TTC549 (cell line): ENCODE results near the gene TRMT11.
"Not testable (repeated sequence)": the region's sequence is repeated elsewhere in the genome, so short reads cannot be mapped to it uniquely, and the experiment has no call there.

Source experiments
- FAIRE-seq: peaks from 2 replicates; lab custom pipeline; 2012; peaks lifted over from hg19 to GRCh38; lab: Jason Lieb, UNC

The TRMT11 gene

DNA sequence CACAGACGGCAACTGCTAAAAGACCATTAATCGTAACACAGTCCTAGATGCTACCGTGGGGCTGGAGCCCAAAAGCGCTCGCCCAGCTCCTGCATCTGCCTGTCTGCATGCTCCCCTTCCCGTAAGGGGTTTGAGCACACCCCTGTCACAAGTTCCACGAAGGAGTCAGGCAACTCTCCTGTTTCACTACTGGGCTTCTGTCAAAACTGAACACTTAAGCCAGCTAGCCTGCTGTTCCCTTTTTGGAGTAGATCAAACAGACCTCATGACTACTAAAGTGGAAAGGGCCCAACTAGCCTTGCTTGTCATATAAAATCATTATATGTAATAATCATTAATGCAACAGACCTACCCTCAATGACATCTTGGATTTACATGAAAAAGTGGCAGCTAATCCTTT, 61.3 kb downstream of the TRMT11 start:
- no peak for FAIRE-seq

DNA sequence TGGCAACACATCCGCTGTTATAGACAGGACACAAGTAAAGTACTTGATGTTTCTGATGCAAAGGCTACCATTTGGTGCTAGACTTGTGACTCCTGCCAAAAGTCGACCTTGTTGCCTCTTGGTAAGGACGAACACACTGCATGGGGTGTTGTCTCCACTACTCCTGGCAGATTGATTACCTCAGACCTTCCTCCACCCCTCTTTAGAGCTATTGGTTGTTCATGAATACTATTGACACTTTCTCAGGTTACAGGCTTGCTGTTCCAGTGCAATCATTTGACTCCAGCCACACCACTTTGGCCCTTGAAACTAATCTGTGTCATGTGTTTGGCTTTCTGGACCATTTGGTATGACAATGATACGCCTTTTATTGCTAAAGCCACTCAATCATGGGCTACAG, 62.3 kb downstream of the TRMT11 start:
- no peak for FAIRE-seq

DNA sequence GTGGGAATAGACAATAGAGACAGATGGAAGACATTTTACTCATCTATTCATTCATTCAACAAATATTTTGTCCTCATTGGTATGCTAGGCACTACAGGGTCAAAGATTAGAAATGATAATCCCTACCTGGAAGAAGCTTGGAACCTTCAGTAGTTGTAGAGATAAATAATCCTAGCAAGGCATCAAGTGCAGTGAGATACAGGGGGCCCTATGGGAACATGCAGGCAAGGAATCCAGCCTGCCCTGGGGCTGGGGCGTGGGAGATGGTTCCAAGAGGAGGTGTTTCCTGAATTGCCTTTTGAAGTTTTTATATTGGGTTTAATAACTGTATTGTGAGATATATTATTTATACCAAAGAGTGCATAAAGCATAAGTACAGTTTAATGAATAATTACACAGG, 64.5 kb downstream of the TRMT11 start:
- no peak for FAIRE-seq

DNA sequence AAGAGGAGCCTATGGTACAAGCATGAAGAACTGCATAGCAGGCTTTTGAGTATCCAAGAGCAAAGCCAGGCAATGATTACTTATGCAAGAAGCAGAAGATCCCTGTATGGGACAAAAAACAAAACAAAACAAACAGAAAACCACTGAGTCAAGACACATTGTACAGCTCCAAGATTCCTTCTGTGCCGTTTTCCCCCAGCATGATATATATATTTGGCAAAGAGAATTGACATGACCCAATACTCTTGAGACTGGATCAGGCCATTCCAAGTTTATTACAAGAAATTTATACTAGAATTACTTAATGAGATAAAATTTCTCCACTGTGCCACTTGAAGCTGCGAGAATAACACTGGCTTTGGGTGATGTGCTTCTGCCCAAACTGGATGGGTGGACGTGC, 65.5 kb downstream of the TRMT11 start:
- no peak for FAIRE-seq

DNA sequence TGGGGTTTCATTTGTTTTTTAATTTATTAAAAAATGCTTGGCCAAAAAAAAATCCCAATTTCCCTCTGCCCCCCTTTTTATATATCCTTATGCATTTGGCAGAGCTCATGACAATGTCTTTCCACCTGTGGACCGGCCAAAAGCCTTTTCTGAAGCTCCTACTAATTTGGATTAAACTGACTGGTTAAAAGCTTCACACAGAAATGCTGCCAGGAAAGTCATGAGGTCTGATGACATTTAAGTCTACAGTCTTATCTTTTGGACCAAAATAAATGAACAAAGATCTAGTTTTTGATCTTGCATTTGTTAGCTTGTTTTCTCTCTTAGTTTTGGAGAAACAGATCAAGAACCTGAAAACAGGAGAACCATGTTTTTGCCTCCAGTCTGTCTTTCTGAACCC, 66.1 kb downstream of the TRMT11 start:
- no peak for FAIRE-seq

DNA sequence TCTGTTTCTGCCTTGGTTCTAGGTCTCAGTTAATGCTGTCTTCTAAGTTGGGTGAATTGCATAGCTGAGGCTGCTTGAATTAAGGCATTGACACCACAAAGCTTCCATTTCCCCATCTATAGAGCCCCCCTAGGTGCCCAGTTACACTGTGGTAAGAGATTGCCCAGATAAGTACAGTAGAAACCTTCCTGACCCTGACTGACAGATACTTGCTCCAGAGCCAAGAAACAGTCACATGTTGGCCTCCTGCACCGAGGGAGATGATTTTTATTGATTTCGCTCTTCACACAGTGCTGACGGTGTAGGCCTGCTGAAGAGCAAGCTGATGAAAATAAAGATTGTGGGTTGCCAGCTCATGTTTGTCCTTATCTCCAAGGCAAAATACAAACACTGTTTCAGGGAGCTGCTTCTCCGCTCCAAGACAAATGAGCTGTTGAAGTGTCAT, 67.9 kb downstream of the TRMT11 start:
- FAIRE-seq: no peak

DNA sequence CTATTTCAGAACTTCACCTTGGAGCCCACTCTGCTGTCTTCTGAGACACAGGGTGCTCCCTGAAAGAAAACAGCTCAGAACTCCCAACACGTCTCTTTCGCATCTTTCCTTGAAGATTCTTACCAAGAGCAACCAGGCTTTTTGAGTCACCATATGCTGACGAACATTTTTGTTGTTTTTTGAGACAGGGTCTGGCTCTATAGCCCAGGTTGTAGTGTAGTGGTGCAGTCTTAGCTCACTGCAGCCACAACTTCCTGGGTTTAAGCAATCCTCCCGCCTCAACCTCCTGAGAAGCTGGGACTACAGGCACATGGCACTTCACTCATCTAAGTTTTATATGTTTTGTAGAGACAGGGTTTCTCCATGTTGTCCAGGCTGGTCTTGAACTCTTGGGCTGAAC, 68.5 kb downstream of the TRMT11 start:
- FAIRE-seq: no peak

DNA sequence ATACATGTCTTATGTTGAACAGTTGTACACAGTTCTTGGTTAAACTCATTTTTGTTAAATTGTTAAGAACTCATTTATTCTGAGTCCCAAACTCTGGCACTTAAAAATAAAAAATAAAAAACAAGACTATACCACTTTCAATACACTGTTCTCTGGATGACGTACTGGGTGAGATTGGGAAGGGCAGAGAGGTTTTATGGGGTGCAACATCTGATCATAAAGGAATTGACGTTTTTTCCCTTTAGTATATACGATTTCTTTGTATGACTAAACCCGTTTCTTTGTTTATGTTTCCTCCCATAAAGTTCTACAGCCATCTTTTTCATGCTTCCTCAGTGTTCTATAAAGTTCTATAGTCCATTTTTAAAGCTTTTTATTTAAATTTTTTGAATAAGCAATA, 69.1 kb downstream of the TRMT11 start:
- FAIRE-seq: no peak

DNA sequence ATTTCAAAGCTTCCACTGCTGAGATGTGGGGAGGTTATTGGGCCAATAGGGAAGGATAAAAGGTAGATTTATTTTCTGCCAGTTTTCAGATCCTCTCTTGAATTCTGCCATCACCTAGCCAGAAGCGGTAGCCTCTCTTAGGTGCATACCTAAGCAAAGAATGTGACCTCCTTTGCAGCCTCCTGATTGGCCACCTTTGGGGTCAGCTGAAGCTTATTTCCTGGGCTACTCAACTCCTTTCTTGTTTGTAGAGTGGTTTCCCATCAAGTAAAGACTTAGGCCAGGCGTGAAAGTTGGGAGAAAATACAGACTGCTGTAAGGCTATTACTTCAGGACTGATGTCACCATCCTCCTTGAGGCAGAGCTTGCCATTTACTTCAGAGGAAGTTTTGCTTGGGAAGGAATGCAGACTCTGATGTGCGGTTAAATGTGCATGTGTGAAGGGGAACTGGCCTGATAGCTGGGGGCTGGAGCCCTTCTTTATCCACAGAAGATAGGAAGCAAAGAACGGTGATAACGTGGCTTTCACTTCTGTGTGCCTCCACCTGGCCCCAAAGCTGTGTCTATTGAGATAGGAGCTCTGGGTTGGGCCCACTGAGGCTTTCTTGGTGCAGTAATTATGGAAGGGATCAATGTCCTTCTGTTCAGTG, 70.1 kb downstream of the TRMT11 start:
- FAIRE-seq: no peak

DNA sequence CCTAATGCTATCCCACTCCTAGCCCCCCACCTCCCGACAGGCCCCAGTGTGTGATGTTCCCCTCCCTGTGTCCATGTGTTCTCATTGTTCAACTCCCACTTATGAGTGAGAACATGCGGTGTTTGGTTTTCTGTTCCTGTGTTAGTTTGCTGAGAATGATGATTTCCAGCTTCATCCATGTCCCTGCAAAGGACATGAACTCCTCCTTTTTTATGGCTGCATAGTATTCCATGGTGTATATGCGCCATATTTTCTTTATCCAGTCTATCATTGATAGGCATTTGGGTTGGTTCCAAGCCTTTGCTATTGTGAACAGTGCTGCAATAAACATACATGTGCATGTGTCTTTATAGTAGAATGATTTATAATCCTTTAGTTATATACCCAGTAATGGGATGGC, 71.7 kb downstream of the TRMT11 start:
- FAIRE-seq: not testable (repeated sequence)

DNA sequence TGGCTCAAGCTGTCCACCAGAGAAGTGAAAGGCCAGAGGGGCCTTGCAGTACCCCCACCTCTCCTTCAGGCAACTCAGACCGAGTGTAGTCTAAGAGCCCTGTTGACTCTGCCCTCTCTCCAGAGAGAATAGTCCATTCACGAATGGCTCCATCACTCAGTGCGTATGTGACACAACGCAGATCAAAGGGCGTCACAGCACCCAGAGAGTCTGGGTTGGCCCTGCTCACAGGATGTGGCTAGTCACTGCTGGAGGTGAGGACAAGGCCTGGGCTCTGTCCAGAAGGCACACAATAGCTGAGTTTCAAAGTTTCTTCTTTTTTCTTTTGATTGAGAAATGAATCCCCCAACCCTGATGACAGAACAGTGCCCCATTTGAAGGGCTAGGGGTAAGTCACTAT, 74.1 kb downstream of the TRMT11 start:
- no peak for FAIRE-seq

DNA sequence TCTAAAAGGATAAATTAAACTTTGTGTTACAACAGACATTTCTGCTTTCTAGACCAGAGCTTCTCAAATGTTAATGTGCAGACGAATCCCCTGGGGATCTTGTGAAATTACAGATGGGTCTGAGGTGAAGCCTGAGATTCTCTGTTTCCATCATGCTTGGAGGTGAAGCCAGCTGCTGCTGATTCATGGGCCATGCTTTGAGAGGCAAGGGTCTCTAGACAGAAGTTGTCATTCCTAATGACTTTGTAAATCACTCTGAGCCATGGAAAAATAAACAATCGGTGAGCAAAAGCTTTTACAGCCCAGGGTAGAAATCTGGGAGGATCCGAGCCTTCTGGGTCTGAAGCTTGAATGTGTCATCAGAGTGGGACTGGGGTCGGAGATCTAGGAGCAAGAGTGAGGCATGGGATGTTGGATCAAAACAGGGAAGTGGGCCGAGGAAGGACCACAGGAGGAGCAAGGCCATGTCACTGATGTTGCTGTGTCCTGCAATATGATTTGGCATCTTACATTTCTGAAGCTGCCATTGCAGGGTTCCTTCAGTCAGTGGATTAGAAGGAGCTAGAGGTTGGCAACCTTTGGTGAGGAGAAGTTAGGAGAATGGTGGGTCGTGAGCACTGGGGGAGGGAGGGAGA, 77.3 kb downstream of the TRMT11 start:
- FAIRE-seq: no peak

DNA sequence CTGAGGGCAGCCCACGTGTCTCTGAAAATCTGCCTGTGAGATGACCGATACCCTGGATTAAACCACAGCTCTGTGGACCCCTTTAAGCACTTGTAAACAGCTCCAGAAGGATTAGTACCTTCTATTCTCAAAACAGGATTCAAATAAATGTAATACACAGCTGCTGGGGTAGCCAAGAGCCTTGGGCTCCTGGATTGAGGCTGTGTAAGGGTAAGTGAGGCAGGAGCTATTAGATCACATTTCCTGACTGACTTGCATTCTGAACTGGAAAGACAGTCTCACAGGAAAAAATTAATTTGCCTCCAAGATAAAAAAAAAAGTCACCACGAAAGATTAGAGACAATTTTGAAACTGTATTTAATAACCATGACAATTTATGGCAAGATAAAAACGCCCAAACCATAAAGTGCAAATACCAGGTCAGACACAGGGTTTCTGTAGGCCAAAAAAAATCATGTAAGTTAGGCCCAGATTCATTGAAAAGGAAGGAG, 78.0 kb downstream of the TRMT11 start:
- FAIRE-seq: no peak

DNA sequence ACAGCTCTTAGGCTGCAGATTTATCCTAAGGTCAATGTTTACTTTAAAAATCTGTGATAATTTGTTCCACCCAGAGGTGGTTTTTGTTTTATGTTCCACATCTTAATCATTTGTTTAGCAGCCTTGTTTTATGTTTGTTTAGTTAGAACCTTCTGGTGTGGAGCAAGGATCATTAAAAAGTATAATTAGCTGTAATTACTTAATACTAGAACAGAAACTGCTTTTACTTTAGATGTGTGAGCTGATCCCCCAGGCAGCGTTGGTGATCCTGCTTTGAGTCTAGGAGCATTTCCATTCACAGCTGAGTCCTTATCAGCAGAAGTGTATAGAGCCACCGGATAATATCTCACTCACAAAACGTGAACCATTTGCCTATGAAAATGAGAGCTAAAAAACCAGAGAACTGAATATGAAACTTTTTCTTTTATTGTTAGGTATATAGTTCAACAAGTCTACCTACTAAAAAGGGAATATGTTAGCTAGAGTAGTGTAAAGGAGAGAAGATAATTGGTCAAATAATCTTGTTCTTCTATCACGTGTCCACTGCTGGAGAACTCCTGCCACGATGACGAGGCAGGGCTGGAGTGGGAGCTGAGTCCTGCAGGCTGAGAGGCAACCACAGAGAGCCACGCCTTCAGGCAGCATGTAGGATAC, 78.5 kb downstream of the TRMT11 start:
- FAIRE-seq: no peak

DNA sequence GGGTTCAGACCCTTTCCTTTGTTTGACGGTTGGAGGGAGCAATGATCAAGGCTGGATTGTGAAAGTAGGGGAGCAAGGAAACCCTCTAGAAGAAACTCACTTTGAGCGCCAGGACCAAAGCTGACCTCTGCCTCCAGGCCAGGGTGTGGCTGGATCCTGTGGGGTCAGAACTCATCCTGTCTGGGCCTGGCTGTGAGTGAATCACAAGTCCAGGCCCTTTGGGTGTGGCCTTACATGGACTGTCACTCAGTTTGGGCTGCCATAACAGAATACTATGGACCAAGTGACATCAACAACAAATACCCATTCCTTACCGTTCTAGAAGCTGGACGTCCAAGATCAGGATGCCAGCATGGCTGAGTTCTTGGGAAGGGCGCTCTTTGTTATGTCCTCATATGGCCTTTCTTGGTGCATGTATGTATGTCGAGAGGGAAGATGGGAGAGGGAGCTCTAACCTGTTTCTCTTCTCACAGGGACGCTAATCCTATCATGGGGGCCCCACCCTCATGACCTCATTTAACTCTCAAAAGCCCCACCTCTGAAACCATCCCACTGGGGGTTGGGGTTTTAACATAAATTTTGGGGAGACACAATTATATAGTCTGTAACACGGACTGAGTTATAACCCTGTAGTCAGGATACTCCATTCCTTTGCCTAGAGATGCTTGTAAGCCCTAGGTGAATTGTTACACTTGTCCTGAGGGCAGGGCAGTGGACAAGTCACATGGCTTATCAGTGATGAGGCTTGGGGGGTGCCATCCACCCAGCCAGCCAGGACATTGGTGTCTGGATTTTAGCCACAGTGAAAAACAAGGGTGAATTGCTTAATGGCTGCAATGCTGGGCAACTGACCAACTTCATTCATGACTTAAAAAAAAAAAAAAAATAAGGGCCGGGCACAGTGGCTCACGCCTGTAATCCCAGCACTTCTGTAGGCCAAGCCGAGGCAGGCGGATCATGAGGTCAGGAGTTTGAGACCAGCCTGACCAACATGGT, 80.0 kb downstream of the TRMT11 start:
- no peak for FAIRE-seq

DNA sequence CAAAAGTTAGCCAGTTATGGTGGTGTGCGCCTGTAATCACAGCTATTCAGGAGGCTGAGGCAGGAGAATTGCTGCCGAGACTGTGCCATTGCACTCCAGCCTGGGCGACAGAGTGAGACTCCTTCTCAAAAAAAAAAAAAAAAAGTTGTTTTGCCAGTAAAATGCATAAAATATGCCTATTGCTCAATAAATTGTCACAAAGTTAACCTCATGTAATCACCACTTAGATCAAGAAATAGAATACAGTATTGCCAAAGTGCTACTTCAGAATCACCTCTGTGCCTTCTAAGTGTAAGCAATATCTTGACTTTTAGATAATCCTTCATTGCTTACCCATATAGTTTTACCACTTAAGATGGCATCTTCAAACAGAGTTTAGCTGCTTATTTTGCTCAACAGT, 80.7 kb downstream of the TRMT11 start:
- no peak for FAIRE-seq

DNA sequence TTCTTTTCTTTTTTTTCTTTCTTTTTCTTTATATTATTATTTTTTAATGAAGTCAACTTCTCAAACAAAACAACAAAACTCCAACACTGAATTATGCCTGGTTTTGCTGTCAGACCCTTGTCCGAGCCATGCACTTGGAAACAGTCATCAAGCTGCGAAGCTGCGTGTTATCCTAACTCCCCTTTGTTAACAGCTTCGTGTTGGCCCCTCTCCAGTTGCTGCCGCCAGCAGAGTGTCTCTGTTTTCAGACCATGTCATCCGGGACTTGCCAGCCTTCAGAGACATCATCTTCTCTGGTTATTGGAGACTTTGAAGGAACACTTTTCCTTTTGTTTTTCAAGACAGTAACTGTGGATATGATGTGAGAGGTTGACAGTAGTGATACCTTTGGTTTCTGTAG, 83.1 kb downstream of the TRMT11 start:
- FAIRE-seq: no peak

DNA sequence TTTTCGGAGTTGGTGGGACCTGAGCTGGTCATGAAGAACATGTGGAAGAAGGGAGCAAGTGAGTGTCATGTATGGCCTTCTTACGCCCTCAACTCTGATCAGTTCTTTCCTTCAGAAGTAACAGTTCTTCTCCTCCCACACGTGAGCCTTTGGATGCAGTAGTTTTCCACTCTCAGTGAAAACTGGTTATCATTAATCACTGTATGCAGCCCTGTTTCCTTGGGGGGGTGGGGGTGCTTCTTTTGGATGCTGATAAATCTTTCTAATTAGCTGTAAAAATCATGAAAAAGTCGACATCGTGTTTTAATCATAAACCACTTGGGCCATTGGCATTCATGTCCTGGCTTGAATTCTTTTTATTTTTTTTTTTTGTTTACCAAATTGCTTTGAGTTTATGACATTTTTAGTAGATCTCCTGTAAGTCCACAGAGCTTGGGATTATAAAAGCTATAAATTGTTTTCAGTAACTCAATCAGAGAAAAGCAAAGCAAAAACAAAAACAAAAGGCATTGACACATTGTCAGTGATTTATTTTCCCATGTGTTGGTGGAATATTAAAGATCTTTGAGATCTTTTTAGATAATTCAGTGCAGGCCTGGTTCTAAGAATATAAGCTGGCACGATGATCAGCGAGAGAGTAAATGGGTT, 84.8 kb downstream of the TRMT11 start:
- FAIRE-seq: no peak

DNA sequence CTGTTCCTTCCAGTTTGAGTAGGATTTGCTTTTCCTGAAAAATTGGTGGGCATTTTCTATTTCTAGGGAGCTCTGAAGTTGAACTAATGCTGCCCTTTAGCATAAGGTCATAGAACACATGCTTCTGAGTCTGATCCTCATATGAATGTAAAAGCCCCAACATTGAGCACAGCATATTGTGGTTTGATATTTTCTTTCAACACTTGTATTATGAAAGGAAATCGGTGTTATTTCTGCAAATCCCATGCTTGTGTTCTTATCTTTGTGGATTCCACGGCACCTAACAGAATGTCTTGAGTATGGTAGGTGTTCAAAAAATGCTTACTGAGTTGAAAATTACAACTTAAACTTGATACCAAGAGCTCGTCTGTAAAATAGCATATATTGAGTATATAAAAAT, 85.8 kb downstream of the TRMT11 start:
- FAIRE-seq: no peak

DNA sequence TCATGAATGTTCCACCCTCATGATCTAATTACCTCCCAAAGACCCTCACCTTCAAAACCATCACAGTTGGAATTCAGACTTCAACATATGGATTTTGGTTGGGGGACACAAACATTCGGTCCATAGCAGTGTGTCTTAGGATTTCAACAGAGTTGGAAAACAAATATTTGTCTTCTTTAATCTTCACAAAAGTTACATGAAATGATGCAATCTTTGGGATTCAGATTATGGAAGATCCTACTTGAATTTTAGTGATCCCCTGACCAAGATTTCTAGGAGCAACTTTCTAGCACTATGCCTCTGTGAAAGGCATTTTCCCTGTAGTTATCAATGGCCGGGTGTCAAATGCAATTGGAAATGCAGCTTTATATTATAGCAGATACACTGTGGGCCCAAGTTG, 86.5 kb downstream of the TRMT11 start:
- no peak for FAIRE-seq

DNA sequence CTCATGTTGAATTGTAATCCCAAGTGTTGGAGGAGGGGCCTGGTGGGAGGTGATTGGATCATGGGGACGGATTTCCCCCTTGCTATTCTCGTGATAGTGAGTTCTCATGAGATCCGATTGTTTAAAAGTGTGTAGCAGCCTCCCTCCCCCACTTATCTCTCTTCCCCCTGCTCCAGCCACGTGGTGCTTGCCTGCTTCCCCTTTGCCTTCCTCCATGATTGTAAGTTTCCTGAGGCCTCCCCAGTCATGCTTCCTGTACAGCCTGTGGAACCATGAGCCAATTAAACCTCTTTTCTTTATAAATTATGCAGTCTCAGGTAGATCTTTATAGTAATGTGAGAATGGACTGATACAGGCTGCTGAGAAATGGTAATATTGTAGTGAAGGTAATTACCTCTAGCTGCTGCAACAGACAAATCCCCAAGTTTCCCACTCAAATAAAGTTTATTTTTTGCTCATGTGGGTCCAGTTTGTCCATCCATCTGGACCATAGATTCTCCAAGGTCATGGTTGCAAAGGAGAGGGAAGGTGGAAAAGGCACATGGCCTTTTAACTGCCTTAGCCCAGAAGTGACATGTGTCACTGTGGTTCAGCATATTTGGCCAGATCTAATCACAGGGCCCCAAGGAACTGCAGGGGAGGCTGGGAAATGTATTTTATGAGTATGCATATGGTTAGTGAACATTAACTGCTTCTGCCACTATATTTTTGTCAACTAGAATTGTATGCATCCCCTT, 89.2 kb downstream of the TRMT11 start:
- FAIRE-seq: no peak
